Measurements from ENCODE around the gene KITLG. TPM values are rescaled to one million over a fixed set of nuclear protein-coding genes. Genes with fewer than 3 reads are reported as not detected.

KITLG gene
- total RNA-seq, 1 experiment from 2014 or later: 11.7 TPM

- peaks cover 0 to 8% (median 0%) of the 10 kb centered on the region in 3 experiments; a peak in 1 of 7 replicates for H3K36me3 Mint-ChIP-seq (ENCODE audit: insufficient read depth in 1 of 3, low read depth in 3 of 3)
- Histone ChIP-seq H3K18ac (ENCODE audit: insufficient read length, low read depth, low read length) (no peak overlapping the region), H3K27ac (ENCODE audit: insufficient read length, low read depth, low read length) (no peak overlapping the region), H3K4ac (ENCODE audit: low read depth, low read length) (no peak overlapping the region), H3K23ac (ENCODE audit: insufficient read length, low read depth, low read length) (no peak overlapping the region), H2BK12ac (ENCODE audit: insufficient read length, low read depth, low read length) (no peak overlapping the region), H4K91ac (ENCODE audit: insufficient read length, low read depth, low read length) (no peak overlapping the region), H3K23me2 (ENCODE audit: insufficient read length, low read depth, low read length, poor library complexity, severe bottlenecking) (no peaks in the 10 kb centered on the region), H3K9ac (ENCODE audit: extremely low read depth, insufficient read length, low read length) (no peak overlapping the region), H2AK5ac (ENCODE audit: insufficient read length, low read length) (no peak overlapping the region), H4K5ac (ENCODE audit: insufficient read length, low read depth, low read length) (no peak overlapping the region), H2BK5ac (ENCODE audit: insufficient read length, low read length) (no peak overlapping the region), H2BK15ac (ENCODE audit: low read depth, low read length) (no peak overlapping the region), H3K27me3 (ENCODE audit: insufficient read depth, low read length) (no peaks in the 10 kb centered on the region), H3K9me3 (ENCODE audit: control insufficient read depth, low read depth, low read length) (no peaks in the 10 kb centered on the region), H3K79me2 (ENCODE audit: insufficient read depth, low read length) (no peaks in the 10 kb centered on the region), H3K79me1 (ENCODE audit: insufficient read depth, low read depth, low read length, poor library complexity, severe bottlenecking) (no peaks in the 10 kb centered on the region), H3T11ph (ENCODE audit: low read length) (no peak overlapping the region), H3K14ac (ENCODE audit: insufficient read depth, low read length) (no peak overlapping the region), H4K8ac (replicated peaks; ENCODE audit: insufficient read length, low read depth, low read length) (no peak overlapping the region), H3K4me2 (ENCODE audit: insufficient read depth, insufficient read length, low read length) (no peak overlapping the region), H2BK120ac (ENCODE audit: low read depth, low read length, poor library complexity, severe bottlenecking) (no peak overlapping the region), H4K20me1 (ENCODE audit: control insufficient read depth, insufficient read depth, insufficient read length) (no peaks in the 10 kb centered on the region), H2BK20ac (ENCODE audit: low read depth, low read length, poor library complexity, severe bottlenecking) (no peak overlapping the region), H2AFZ (ENCODE audit: low read length) (no peak overlapping the region), H3K4me1 (ENCODE audit: insufficient read depth, low read length) (no peaks in the 10 kb centered on the region), H3K56ac (ENCODE audit: insufficient read length, low read depth, low read length) (no peak overlapping the region)
- H3K27me3 Mint-ChIP-seq (ENCODE audit: low read depth): no peaks in the 10 kb centered on the region
- H3K27ac Mint-ChIP-seq: no peak overlapping the region
- no CpG with 5 or more reads among the region's 1 CpG for WGBS (ENCODE audit: extremely low coverage, insufficient read length, low lambda C conversion rate)
- TF ChIP-seq CTCF (conservative IDR thresholded peaks at IDR 0.05): no peak
- no peaks in the 10 kb centered on the region for H3K9me3 Mint-ChIP-seq
- DNase-seq: no peak
- no peaks in the 10 kb centered on the region for H3K4me1 Mint-ChIP-seq
- no peak overlapping the region for H3K4me3 Mint-ChIP-seq
Measured at GRCh38 chr12:88494520-88494919, 85.8 kb downstream of the KITLG start.

Data from H9 (cell line).